ENCODE data around the gene INPP1. TPM values are rescaled to one million over a fixed set of nuclear protein-coding genes. Genes with fewer than 3 reads are reported as not detected.
"Not testable (repeated sequence)": the region's sequence is repeated elsewhere in the genome, so short reads cannot be mapped to it uniquely, and the experiment has no call there.

Gene INPP1
- total RNA-seq, 1 experiment from 2014 or later: 1.8 TPM

DNA sequence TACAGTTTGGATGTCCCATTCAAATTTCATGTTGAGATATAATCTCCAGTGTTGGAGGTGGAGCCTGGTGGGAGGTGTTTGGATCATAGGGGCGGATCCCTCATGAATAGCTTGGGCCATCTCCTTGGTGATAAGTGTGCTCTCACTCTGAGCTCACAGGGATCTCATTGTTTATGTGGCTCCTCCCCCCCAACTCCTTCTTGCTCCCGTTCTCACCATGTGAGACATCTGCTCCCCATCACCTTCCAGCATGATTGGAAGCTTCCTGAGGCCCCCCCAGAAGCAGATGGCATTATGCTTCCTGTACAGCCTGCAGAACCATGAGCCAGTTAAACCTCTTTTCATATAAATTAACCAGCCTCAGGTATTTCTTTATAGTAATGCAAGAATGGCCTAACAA is 3.0 kb upstream of the INPP1 start:
- peak; percentile 37 for DNase-seq
- Histone ChIP-seq H3K27me3 (ENCODE audit: control insufficient read depth, insufficient read depth, low read length) (peaks cover 8% of the 10 kb centered on the region; the same call in 1 of the 2 replicates), H3K4me3 (ENCODE audit: insufficient read depth, low read depth, low read length) (no peak overlapping the region), H3K36me3 (replicated peaks; ENCODE audit: control insufficient read depth, insufficient read depth, low read length) (no peaks in the 10 kb centered on the region)

DNA sequence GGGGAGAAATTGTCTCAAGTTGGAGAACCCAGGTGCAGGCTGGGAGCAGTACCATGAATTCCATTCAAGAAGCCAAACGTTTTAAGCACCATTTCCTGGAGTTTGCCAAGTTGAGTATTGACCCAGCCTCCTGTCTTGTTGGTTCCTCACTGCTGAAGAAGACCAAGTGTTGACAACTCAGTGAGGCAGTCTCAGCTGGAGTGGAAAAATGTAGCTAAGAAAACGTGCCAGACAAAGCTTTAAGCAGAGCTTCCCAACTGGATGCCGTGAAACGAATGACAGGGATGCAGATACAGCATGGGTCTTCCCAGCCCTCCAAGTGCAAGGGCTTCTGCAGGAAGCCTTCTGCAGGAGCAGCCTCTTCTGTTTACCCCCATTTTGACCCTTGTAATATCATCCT is 778 bp upstream of the INPP1 start:
- Histone ChIP-seq H3K36me3 (replicated peaks; ENCODE audit: control insufficient read depth, insufficient read depth, low read length) (no peaks in the 10 kb centered on the region), H3K4me3 (ENCODE audit: insufficient read depth, low read depth, low read length) (no peak overlapping the region), H3K27me3 (ENCODE audit: control insufficient read depth, insufficient read depth, low read length) (peaks cover 8% of the 10 kb centered on the region; the same call in 1 of the 2 replicates)
- DNase-seq: no peak

DNA sequence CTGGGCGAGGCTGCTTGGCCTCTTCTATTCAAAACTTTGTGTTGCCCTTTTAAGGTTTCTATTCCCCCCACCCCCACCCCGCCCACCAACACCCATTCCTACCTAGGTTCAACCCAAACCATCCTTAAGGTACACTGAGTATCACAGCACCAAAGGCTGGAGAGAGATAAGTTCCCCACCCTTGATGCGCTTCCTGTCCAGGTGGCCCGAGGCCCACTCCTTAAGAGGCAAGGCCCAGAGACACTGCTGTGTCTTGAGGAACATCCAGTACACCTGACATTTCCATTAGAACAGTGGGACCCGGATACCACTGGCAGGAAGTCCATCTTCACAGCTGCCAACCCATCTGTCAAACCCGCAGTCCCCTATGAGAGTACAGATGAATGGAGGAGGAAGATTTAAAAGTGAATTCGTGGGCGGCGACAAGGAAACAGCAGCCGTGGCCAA is 277 bp upstream of the INPP1 start:
- peak overlapping the region; percentile 63 for H3K4me3 ChIP-seq (ENCODE audit: insufficient read depth, low read depth, low read length)
- DNase-seq: no peak
- no peaks in the 10 kb centered on the region for H3K36me3 ChIP-seq (replicated peaks; ENCODE audit: control insufficient read depth, insufficient read depth, low read length)
- H3K27me3 ChIP-seq (ENCODE audit: control insufficient read depth, insufficient read depth, low read length): peaks cover 8% of the 10 kb centered on the region; the same call in 1 of the 2 replicates

DNA sequence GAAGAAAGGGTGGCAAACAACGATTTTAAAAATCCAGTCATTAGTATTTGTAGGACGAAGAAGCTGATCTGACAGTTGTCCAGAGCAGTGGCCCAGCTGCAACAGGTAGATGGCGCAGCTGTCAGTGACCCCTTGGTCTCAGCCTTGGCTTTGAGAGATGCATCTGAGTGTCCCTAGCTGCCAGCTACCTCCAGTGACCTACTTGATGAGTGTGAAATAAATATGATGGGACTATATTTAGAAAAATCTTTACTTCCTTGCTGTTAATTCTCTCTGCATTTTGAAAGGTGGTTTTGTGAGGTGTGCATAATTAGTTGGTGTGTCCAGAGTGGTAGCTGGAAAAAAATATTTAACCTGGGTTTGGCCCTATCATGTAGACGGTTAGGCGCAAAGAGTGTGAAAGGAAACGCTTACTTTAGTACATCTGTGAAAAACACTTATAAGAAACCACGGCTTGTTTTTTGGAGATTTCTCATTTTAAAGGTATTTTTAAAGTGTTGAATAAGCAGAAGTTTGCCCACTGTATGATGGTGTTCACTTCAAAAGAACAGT is 963 bp downstream of the INPP1 start:
- Histone ChIP-seq H3K36me3 (replicated peaks; ENCODE audit: control insufficient read depth, insufficient read depth, low read length) (no peaks in the 10 kb centered on the region), H3K4me3 (ENCODE audit: insufficient read depth, low read depth, low read length) (peak overlapping the region; percentile 63), H3K27me3 (ENCODE audit: control insufficient read depth, insufficient read depth, low read length) (peaks cover 8% of the 10 kb centered on the region; the same call in 1 of the 2 replicates)
- DNase-seq: no peak

DNA sequence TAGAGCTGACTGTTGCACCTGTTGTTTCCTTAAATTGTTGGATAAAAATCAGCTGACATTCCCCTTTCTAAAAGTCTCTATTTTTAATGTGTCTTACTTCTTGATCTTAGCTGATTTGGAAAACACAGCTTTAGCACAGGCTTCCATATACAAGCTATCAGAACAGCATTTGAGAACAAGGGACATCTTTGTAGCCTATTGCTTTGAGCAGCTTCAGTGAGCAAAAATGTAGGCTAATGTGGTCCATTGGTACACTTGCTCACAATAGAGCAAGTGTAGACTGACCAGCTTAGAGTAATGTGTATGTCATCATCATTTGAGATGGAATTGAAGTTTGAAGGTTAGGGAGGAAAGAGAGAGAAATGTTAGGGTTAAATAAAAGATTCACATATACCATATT is 7.0 kb downstream of the INPP1 start:
- DNase-seq: no peak
- H3K27me3 ChIP-seq (ENCODE audit: control insufficient read depth, insufficient read depth, low read length): no peaks in the 10 kb centered on the region
- no peak overlapping the region for H3K4me3 ChIP-seq (ENCODE audit: insufficient read depth, low read depth, low read length)
- no peaks in the 10 kb centered on the region; the same call in 1 of the 2 replicates for H3K36me3 ChIP-seq (replicated peaks; ENCODE audit: control insufficient read depth, insufficient read depth, low read length)

DNA sequence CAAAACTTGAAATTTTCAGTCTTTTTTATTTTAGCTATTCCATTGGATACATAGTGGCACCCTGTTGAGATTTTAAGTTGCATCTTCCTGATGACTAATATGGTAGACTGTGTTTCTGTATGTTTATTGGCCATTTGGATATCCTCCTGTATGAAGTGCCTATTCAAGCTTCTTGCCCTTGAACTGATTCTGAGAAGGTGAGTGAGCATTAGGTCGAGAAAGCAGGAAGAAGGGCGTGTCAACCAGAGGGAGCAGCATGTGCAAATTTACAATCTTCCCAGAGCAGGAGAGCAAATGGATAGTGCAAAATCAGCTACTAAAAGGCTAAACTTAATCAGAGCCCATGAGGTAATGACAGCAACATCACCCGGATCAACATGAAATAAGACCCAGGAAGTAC is 8.6 kb downstream of the INPP1 start:
- no peaks in the 10 kb centered on the region; the same call in 1 of the 2 replicates for H3K36me3 ChIP-seq (replicated peaks; ENCODE audit: control insufficient read depth, insufficient read depth, low read length)
- H3K27me3 ChIP-seq (ENCODE audit: control insufficient read depth, insufficient read depth, low read length): no peaks in the 10 kb centered on the region
- no peak overlapping the region for H3K4me3 ChIP-seq (ENCODE audit: insufficient read depth, low read depth, low read length)
- no peak for DNase-seq

DNA sequence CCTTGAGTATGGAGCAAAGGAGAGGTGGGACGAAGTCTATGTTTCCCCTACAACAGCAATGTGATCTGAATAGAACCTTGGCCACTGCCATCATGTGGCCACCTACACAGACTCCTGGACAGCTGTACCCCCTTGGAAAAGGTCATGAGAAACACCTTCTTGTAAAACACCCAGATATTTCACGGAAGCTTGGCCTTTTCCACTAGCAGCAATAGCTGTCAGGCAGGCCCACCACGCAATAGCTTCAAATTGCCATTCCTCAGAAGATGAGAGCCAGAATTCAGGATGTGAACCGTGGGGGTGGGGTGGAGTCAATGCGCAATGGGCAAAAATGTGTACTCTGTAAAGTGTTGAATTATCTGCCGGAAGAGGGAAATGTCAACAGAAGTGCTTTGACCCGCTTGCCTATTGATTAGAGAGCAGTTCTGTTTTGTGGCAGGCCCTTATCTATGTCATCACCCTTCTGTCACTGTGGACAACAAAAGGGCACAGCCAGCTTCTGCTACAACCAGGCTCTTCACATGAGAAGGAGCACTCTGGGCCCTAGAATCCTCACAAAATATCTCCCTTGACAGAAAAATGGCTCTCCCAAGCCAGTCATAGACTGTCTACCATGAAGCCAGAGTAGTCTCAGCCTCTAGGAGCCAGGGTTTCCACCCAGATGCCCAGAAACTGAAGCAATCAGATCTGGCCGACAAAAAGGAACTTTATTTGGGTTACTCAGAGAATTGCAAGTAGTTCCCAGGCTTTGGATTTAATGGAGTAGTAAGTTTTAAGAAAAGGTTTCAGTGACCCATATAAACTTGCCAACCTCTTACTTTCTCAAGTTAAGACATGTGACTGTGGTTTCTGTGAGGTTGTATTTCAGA is 9.5 kb downstream of the INPP1 start:
- Histone ChIP-seq H3K36me3 (replicated peaks; ENCODE audit: control insufficient read depth, insufficient read depth, low read length) (no peaks in the 10 kb centered on the region; the same call in 1 of the 2 replicates), H3K4me3 (ENCODE audit: insufficient read depth, low read depth, low read length) (no peak overlapping the region), H3K27me3 (ENCODE audit: control insufficient read depth, insufficient read depth, low read length) (no peaks in the 10 kb centered on the region)
- no peak for DNase-seq

DNA sequence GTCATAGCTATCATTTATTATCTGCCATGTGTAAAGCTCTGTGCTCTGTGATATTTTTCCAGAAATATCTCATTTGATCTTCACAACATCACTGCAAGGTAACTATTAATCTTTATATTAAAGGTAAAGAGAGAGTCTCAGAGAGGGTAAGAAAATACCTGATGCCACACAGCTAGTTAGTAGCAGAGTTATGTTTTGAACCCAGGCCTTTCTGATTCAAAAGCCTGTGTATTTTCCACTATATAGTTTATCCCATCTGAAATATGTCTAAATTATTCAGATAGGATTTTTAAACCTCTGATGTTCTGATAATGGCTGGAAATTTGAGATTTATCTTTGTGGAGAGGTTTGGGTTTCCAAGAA is 10.1 kb downstream of the INPP1 start:
- H3K4me3 ChIP-seq (ENCODE audit: insufficient read depth, low read depth, low read length): no peak overlapping the region
- no peak for DNase-seq
- H3K27me3 ChIP-seq (ENCODE audit: control insufficient read depth, insufficient read depth, low read length): no peaks in the 10 kb centered on the region
- H3K36me3 ChIP-seq (replicated peaks; ENCODE audit: control insufficient read depth, insufficient read depth, low read length): no peaks in the 10 kb centered on the region; the same call in 1 of the 2 replicates

DNA sequence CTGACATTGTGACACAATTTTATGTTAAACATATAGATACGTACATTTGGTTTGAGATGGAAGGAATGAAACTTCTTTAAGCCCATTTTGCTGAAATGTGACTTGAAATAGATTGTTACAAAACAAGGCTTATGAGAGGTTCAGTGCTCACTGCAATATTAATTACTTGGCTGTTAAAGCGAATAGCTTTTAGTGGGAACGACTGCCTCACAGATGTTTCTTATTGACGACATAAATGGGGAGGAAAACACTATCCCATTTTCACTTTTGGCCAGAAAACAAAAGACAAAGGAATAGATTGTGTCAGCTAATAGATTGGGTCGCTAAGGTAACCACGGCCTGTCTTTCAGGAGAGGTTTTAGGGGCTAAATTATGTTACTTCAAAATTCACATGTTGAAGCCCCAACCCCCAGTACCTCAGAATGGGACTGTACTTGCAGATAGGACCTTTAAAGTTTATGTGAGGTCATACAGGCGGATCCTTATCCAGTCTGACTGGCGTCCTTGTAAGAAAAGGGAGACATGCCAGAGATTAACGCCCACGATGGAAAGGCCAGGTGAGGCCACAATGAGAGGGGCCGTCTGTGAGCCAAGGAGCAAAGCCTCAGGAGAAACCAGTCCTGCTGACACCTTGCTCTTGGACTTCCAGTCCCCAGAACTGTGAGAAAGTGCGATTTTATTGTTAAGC is 10.8 kb downstream of the INPP1 start:
- no peaks in the 10 kb centered on the region for H3K27me3 ChIP-seq (ENCODE audit: control insufficient read depth, insufficient read depth, low read length)
- no peak overlapping the region for H3K4me3 ChIP-seq (ENCODE audit: insufficient read depth, low read depth, low read length)
- no peak for DNase-seq
- no peaks in the 10 kb centered on the region; the same call in 1 of the 2 replicates for H3K36me3 ChIP-seq (replicated peaks; ENCODE audit: control insufficient read depth, insufficient read depth, low read length)

DNA sequence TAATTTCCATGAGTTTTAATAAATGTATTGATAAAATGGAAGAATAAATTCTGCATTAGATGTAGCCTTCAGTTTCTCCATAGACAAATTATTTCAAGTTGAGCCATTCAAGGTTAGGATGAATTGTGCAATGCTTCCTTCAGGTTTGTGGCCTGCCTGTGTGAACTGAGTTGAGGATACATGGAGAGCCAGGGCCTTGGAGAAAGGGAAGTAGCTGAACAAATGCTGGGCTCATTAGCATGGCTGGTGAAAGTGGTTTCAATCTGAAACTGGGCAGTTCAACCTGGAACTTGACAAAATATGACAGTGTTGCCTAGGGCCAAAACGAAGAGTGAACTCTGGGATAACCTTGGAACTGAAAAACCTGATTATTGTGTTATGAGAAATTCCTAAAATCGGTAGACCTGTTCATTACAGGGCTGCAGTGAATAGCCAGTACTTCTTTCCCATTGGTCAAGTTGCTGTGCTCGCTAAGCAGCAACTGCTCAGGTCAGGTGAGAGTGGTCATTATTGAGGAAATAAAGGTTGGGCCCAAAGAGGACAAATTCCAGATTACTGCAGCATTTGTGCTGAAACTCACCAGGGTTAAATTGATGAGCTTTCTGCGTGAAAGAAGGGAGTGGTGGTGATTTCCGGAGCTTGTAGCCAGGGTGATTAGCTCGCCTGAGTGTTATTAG is 12.7 kb downstream of the INPP1 start:
- H3K36me3 ChIP-seq (replicated peaks; ENCODE audit: control insufficient read depth, insufficient read depth, low read length): no peaks in the 10 kb centered on the region; the same call in 1 of the 2 replicates
- DNase-seq: no peak
- H3K4me3 ChIP-seq (ENCODE audit: insufficient read depth, low read depth, low read length): no peak overlapping the region
- H3K27me3 ChIP-seq (ENCODE audit: control insufficient read depth, insufficient read depth, low read length): no peaks in the 10 kb centered on the region

DNA sequence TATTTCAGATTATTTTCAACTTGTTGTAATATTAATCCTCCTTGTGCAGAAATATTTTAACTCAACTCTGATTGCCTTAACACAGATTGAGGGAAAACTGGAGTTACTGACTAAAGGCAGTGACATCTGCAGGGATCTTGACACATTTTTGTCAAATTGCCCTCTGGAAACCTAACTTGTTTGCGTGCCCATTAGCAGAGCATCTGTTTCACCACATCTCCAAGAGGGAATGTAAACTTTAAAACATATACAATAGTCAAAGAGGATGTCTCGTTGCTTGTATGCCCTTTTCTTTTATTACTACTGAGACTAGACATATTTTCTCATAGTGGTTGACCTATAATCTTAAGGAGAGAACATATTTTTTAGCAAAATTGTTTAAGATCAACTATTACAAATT is 14.2 kb downstream of the INPP1 start:
- H3K4me3 ChIP-seq (ENCODE audit: insufficient read depth, low read depth, low read length): no peak overlapping the region
- no peaks in the 10 kb centered on the region; the same call in 1 of the 2 replicates for H3K36me3 ChIP-seq (replicated peaks; ENCODE audit: control insufficient read depth, insufficient read depth, low read length)
- no peak for DNase-seq
- H3K27me3 ChIP-seq (ENCODE audit: control insufficient read depth, insufficient read depth, low read length): no peaks in the 10 kb centered on the region

DNA sequence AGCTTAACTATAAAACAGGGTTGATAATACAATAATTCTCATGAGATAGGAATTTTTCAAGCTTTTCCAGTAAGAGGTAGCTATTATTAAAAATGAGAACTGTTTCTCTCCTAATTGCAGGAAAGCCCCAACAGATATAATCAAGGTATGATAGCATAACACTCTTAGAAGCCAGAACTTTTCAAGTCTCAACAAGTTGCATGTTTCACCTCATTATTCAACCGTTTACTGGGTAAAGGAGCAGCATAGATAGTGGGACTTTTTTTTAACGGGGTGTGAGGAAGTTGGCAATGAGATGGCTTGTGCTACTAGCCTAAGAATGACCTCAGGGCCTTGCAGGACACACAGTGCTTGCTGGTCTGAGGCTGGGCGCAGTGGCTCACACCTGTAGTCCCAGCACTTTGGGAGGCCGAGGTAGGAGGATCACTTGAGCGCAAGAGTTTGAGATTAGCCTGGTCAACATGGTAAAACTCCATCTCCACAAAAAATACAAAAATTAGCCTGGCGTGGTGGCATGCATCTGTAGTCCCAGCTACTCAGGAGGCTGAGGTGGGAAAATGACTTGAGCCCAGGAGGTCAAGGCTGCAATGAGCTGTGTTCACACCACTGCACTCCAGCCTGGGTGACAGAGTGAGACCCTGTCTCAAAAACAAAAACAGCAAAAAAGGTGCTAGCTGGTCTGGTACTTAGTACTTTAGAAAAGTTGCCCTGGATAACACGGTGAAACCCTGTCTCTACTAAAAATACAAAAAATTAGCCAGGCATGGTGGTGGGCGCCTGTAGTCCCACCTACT is 15.5 kb downstream of the INPP1 start:
- not testable (repeated sequence) for DNase-seq; H3K27me3 ChIP-seq (ENCODE audit: control insufficient read depth, insufficient read depth, low read length); H3K36me3 ChIP-seq (replicated peaks; ENCODE audit: control insufficient read depth, insufficient read depth, low read length); H3K4me3 ChIP-seq (ENCODE audit: insufficient read depth, low read depth, low read length)

DNA sequence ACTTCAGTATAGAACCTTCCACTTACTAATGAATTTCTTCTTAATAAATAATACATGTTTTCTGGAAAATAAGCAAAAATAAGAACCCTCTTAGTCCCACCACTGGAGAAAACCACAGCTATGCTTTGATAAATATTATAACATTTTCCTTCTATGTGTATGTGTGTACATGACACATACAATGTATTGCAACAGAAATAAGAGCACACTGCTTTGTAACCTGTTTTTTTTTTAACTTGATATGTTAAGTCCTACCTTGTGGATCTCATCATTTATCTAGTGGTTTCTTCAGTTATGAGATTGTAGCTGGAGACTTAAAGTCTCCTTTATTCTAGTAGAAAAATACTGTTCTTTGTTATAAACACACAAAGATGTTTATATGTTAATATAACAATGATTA is 17.2 kb downstream of the INPP1 start:
- Histone ChIP-seq H3K27me3 (ENCODE audit: control insufficient read depth, insufficient read depth, low read length) (no peaks in the 10 kb centered on the region), H3K4me3 (ENCODE audit: insufficient read depth, low read depth, low read length) (no peak overlapping the region), H3K36me3 (replicated peaks; ENCODE audit: control insufficient read depth, insufficient read depth, low read length) (no peaks in the 10 kb centered on the region)
- DNase-seq: no peak

DNA sequence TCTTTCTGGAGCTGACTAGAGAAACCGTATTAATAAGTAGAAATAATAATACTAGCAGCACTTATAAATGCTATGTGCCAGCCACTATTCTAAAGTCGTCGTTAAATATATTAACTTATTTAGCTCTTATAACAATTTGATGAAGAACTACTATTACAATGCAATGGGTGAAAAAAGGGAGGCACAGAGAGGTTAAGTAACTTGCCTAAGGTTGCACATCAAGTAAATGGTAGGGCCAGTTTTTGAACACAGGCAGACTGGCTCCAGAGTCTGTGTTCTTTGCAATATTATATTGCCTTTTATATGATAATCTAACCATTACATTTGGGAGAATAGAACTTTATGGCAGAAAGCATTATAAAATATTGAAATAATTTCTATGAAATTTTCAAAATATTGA is 17.6 kb downstream of the INPP1 start:
- H3K36me3 ChIP-seq (replicated peaks; ENCODE audit: control insufficient read depth, insufficient read depth, low read length): no peaks in the 10 kb centered on the region
- DNase-seq: no peak
- H3K4me3 ChIP-seq (ENCODE audit: insufficient read depth, low read depth, low read length): no peak overlapping the region
- no peaks in the 10 kb centered on the region for H3K27me3 ChIP-seq (ENCODE audit: control insufficient read depth, insufficient read depth, low read length)
